Activated CD8-positive, alpha-beta T cell treated with anti-CD3 and anti-CD28 coated beads for 36 hours (primary cell): ENCODE data around the gene TAAR6. TPM values are rescaled to one million over a fixed set of nuclear protein-coding genes. Genes with fewer than 3 reads are reported as not detected.

ENCODE experiments used
- ATAC-seq: fragments of 200-7000 bp; cut with Tn5 transposase; one replicate; pipeline ENCODE4 v1.10.0; 2021; ENCODE audit warnings: mild to moderate bottlenecking, moderate library complexity
- CTCF ChIA-PET: fragments of 350-600 bp; sonication (Branson Sonifier 250); formaldehyde crosslinking; loops from one replicate; lab custom pipeline; 2021; ENCODE audit warnings: antibody characterized with exemption; lab: Charles Lee
- POLR2A ChIA-PET: fragments of 350-600 bp; sonication (Branson Sonifier 250); formaldehyde crosslinking; loops from one replicate; lab custom pipeline; 2021; ENCODE audit warnings: antibody characterized with exemption; lab: Charles Lee
- DNase-seq: peaks from one replicate; pipeline ENCODE4 v3.0.0-alpha.2; 2020
- H3K27ac Mint-ChIP-seq: one replicate; pipeline ENCODE4 v1.8.0; 2021; ENCODE audit warnings: mild to moderate bottlenecking, mixed read lengths
- H3K27me3 Mint-ChIP-seq: one replicate; pipeline ENCODE4 v1.8.0; 2021; ENCODE audit warnings: mixed read lengths
- H3K36me3 Mint-ChIP-seq: one replicate; pipeline ENCODE4 v1.8.0; 2021; ENCODE audit warnings: low read depth, mixed read lengths
- H3K4me1 Mint-ChIP-seq: one replicate; pipeline ENCODE4 v1.8.0; 2021; ENCODE audit warnings: low read depth, mixed read lengths
- H3K4me3 Mint-ChIP-seq: one replicate; pipeline ENCODE4 v1.8.0; 2021; ENCODE audit warnings: mild to moderate bottlenecking, moderate library complexity, mixed read lengths
- H3K9me3 Mint-ChIP-seq: one replicate; pipeline ENCODE4 v1.8.0; 2021; ENCODE audit warnings: mixed read lengths
- CTCF ChIP-seq: fragments of 200-600 bp; IDR thresholded peaks from one replicate; pipeline ENCODE4 v1.8.0; 2022; ENCODE audit warnings: antibody characterized with exemption, mild to moderate bottlenecking
- intact Hi-C: fragments of 100-400 bp; cut with micrococcal nuclease; formaldehyde crosslinking; loops from one replicate; pipeline ENCODE4 v1.10.0; 2022
- total RNA-seq, 2 experiments: library from RNA; stranded (reverse); gene quantifications; one replicate each; pipeline ENCODE4 v1.2.3, GENCODE V29; 2021

Gene TAAR6, protein sequence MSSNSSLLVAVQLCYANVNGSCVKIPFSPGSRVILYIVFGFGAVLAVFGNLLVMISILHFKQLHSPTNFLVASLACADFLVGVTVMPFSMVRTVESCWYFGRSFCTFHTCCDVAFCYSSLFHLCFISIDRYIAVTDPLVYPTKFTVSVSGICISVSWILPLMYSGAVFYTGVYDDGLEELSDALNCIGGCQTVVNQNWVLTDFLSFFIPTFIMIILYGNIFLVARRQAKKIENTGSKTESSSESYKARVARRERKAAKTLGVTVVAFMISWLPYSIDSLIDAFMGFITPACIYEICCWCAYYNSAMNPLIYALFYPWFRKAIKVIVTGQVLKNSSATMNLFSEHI
- not detected for total RNA-seq

DNA sequence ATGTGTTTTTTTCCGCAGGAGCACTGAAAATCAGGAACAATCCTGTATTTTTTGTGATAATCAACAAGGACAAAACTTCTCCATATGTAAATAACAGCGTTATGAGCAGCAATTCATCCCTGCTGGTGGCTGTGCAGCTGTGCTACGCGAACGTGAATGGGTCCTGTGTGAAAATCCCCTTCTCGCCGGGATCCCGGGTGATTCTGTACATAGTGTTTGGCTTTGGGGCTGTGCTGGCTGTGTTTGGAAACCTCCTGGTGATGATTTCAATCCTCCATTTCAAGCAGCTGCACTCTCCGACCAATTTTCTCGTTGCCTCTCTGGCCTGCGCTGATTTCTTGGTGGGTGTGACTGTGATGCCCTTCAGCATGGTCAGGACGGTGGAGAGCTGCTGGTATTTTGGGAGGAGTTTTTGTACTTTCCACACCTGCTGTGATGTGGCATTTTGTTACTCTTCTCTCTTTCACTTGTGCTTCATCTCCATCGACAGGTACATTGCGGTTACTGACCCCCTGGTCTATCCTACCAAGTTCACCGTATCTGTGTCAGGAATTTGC, at the start of gene TAAR6:
Gene TAAR6 (plus strand): TSS at position 102 of the 557 bp plus-strand sequence. CDS start 0 bp downstream, at position 102.
- intact Hi-C loops = no loop called here
- DNase-seq = no peak
- POLR2A ChIA-PET = no interaction called here

DNA sequence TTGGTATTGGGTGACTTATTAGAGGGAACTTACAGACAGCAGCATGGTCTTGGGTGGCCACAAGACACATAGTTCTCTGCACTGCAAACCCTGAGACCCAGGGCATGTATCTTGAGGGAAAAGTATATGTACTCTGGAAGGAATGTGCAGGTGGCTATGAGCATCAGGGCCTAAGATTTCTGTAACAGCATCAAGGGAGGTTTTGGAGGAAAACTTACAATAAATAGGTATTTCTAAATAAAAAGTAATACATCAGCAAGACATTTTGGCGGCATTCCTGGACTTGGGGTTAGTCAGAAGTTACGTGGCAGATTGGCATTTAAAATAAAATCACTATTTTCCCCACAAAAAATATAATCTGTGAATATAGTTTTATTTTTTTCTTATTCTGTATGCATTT, 49.2 kb upstream of the TAAR6 start:
- Mint-ChIP-seq H3K4me1 (no peaks in the 10 kb centered on the region), H3K36me3 (no peaks in the 10 kb centered on the region), H3K27ac (no peak overlapping the region), H3K4me3 (no peak overlapping the region), H3K9me3 (no peaks in the 10 kb centered on the region), H3K27me3 (peaks cover 21% of the 10 kb centered on the region)
- ChIA-PET CTCF (interaction anchor here (2.1 kb wide), 1 partner anchor 10 kb away, joined by 12 read pairs; no protein-coding TSS in a partner anchor), POLR2A (no interaction called here)
- TF ChIP-seq CTCF = no peak
- intact Hi-C loops = no loop called here
- ATAC-seq (no peak), DNase-seq (no peak)

More for the DNA sequence above, at the start of gene TAAR6:
- H3K9me3 Mint-ChIP-seq = no peaks in the 10 kb centered on the region
- no peak within 1 kb of the TSS for H3K27ac Mint-ChIP-seq
- no peak for ATAC-seq
- no peak within 1 kb of the TSS for H3K4me3 Mint-ChIP-seq
- H3K36me3 Mint-ChIP-seq = no peaks in the 10 kb centered on the region
- peaks cover 17% of the 10 kb centered on the region for H3K27me3 Mint-ChIP-seq
- H3K4me1 Mint-ChIP-seq = no peaks in the 10 kb centered on the region
- no peak for TF ChIP-seq CTCF
- CTCF ChIA-PET = no interaction called here

GRCh38 chr6:132524646-132525045, 45.5 kb upstream of the TAAR6 start:
- no peak for ATAC-seq
- Mint-ChIP-seq H3K27ac (no peak overlapping the region), H3K4me3 (no peak overlapping the region), H3K9me3 (no peaks in the 10 kb centered on the region), H3K27me3 (peaks cover 26% of the 10 kb centered on the region), H3K36me3 (no peaks in the 10 kb centered on the region), H3K4me1 (no peaks in the 10 kb centered on the region)
- ChIA-PET CTCF (interaction anchor here (1.2 to 2.5 kb wide), 5 partner anchors 9 to 245 kb away, joined by 3 to 9 read pairs (median 4); partner anchors contain the start of gene STX7), POLR2A (no interaction called here)
- no peak for DNase-seq
- TF ChIP-seq CTCF = no peak
- intact Hi-C loops = no loop called here

GRCh38 chr6:132525866-132526265, 44.3 kb upstream of the TAAR6 start:
- Mint-ChIP-seq H3K4me3 (no peak overlapping the region), H3K27me3 (peaks cover 26% of the 10 kb centered on the region), H3K9me3 (no peaks in the 10 kb centered on the region), H3K36me3 (no peaks in the 10 kb centered on the region), H3K27ac (no peak overlapping the region), H3K4me1 (no peaks in the 10 kb centered on the region)
- CTCF ChIA-PET = interaction anchor here (0.6 to 2.5 kb wide), 2 partner anchors 246 to 985 kb away, joined by 3 to 9 read pairs; no protein-coding TSS in a partner anchor
- no peak for DNase-seq
- no peak for TF ChIP-seq CTCF
- intact Hi-C loops = no loop called here
- POLR2A ChIA-PET = no interaction called here
- ATAC-seq = no peak

DNA sequence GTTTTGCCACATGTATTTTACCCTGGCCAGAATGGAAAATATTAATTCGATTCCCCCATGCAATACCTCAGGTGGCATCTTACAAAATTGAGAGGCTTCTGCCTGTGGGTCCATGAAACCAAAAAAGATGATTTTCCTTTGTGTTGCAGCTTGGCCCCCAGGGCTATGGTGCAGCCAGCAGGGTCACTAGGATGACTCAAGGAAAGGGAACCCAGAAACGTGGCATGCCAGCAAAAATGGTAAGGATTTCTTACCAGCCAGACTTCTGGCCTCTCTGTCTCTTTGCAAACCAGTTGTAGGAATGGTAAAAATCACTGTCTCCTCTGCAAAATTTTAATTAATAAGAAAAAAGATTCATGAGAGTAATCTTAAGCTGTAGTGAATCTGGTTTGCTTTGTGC, 43.7 kb upstream of the TAAR6 start:
- intact Hi-C loops = no loop called here
- Mint-ChIP-seq H3K9me3 (no peaks in the 10 kb centered on the region), H3K4me3 (no peak overlapping the region), H3K27ac (no peak overlapping the region), H3K36me3 (no peaks in the 10 kb centered on the region), H3K27me3 (peaks cover 25% of the 10 kb centered on the region), H3K4me1 (no peaks in the 10 kb centered on the region)
- ChIA-PET POLR2A (no interaction called here), CTCF (interaction anchor here (1.1 to 1.9 kb wide), 4 partner anchors 13 to 296 kb away, joined by 4 to 5 read pairs (median 4); partner anchors contain the start of gene STX7)
- DNase-seq = no peak
- no peak for TF ChIP-seq CTCF
- ATAC-seq = no peak
